GM13977 (cell line): ENCODE results near the gene PRDM12.

Experiments used
- DNase-seq: peaks from one replicate; pipeline ENCODE4 v3.0.0; 2012; ENCODE audit warnings: low spot score
- in situ Hi-C: fragments of 300-500 bp; cut with MboI; formaldehyde crosslinking; loops from one replicate; pipeline ENCODE4 v1.12.0; 2022; ENCODE audit warnings: low sequenced_read_pairs, low pct_unique_long_range_greater_than_20kb, mixed read lengths, inconsistent platforms; ENCODE audit not compliant: unreplicated experiment
- TF ChIP-seq, protein P1 (sequence below): IDR thresholded peaks from 2 replicates; pipeline ENCODE4 v1.5.1; 2012; ENCODE audit warnings: mild to moderate bottlenecking, control low read depth; ENCODE audit not compliant: insufficient read depth; ENCODE audit errors: extremely low read depth, missing control alignments

The PRDM12 gene

DNA sequence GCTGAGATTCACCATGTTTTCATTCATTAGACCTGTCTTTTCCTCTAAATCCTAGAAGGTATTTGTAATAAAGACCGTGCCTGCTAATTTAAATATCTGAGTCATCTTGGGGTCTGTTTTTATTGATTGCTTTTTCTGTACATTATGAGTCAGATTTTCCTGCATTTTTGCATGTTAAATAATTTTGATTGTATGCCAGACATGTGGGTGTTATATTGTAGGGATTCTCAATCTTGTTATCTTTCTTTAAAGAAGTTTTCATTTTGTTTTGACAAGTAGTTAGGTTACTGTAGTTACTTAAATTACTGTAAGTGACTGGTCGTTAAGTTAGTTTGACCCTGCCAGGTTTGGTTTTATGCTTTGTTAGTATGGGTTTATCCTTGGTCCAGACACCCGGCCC is 64.3 kb downstream of the PRDM12 start:
- DNase-seq = no peak
- in situ Hi-C loops = no loop called here
- TF ChIP-seq, protein P1, sequence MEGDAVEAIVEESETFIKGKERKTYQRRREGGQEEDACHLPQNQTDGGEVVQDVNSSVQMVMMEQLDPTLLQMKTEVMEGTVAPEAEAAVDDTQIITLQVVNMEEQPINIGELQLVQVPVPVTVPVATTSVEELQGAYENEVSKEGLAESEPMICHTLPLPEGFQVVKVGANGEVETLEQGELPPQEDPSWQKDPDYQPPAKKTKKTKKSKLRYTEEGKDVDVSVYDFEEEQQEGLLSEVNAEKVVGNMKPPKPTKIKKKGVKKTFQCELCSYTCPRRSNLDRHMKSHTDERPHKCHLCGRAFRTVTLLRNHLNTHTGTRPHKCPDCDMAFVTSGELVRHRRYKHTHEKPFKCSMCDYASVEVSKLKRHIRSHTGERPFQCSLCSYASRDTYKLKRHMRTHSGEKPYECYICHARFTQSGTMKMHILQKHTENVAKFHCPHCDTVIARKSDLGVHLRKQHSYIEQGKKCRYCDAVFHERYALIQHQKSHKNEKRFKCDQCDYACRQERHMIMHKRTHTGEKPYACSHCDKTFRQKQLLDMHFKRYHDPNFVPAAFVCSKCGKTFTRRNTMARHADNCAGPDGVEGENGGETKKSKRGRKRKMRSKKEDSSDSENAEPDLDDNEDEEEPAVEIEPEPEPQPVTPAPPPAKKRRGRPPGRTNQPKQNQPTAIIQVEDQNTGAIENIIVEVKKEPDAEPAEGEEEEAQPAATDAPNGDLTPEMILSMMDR = no peak

DNA sequence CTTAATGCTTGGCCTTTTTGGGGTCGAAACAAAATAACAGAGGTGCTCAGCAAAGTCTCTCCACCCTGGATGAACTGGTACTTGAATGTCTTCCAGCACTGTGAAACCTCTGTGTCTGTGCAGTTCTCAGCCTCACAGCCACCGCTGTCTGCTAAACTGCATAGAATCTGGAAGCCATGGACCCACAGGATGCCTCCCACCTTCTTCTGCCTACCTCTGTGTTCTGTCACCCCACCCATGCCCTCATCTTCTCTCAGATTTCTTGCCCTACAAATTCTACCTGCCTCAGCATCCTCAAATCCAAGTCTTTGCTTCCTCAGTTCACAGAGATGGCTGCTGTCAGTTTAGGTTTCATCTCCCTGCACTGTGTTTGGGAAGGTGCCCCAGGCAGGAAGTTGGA is 64.8 kb downstream of the PRDM12 start:
- in situ Hi-C loops = no loop called here
- TF ChIP-seq, protein P1 = no peak
- no peak for DNase-seq

DNA sequence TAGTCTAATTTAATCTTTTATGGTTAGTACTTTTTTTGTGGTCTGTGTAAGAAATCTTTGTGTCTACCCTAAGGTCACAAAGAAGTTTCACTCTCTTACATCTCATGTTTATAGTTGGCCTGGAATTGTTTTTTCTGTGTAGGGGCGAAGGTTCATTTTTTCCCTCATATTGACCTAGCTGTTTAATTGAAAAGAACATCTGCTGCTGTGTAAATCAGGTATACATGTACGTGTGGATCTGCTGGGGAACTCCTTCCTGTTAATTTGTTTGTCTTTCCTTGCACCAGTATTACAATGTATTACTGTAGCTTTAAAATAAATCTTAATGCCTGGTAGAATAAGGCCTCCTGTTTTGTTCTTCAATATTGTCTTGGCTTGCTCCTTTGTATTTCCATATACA is 67.0 kb downstream of the PRDM12 start:
- TF ChIP-seq, protein P1 = no peak
- in situ Hi-C loops = no loop called here
- DNase-seq = no peak

DNA sequence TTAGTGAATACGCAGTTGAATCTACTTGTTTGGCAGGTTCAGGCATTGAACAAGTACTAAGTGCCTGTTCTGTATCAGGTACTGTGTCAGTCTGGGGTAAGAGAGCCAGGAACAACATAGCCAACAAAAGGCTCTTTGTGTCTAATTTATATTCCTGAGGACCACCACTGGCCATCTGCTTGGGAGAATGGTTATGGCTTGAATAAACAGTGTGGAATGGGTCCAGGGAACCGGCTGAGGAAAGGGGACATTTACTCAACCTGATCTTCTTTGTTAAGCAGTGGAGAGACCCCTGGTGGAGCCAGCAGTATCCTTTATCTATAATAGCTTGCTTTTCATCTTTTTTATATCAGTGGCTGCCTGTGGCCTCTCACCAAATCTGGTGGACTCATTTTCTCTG is 67.7 kb downstream of the PRDM12 start:
- in situ Hi-C loops = no loop called here
- TF ChIP-seq, protein P1 = no peak
- no peak for DNase-seq
